ENCODE results near the gene CHMP4B. TPM values are rescaled to one million over a fixed set of nuclear protein-coding genes. Genes with fewer than 3 reads are reported as not detected.

CHMP4B gene
- polyA plus RNA-seq, 1 of the 3 experiments (the other 2 are of a cell fraction), result 123 TPM

DNA sequence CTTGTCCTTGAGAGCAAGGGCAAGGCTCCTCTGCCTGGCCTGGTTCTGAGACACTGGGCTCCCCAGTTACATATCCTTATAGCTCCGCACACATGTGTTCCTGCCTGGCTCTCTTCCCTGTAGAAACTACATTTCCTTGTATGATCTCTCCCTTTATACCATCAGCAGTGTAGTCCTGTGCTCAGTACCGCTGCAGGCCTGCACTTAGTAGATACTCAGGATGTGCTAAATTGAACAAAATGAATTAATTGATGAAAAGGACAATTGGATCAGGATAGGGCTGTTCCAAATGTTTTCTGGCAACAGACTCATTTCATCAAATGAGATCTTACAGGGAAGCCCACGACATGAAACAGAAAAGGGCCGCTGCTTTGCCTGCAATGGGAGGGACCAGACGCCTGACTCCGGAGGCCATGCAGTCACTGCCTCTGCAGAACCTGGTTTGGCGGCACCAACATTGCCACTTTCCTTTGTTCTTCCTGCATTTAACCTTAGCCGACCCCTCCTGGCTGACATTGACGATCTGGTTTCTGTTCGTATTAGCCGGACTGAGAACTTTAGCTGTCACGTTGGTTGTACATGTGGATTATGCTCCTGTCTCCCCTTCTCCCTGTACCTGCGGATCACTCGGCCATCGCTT, 53.3 kb downstream of the CHMP4B start:
- Histone ChIP-seq H3K9me3 (no peaks in the 10 kb centered on the region), H3K9me2 (no peaks in the 10 kb centered on the region), H3K9ac (no peak overlapping the region), H3F3A (replicated peaks; ENCODE audit: insufficient read depth) (no peaks in the 10 kb centered on the region), H3K27ac (ENCODE audit: low read depth in 2 of 2, low read length in 1 of 2) (peak overlapping the region in 1 of 2 experiments; percentile 95; a peak in 2 of 4 replicates), H4K20me1 (ENCODE audit: insufficient read depth) (no peaks in the 10 kb centered on the region), H3K4me2 (no peak overlapping the region), H3K79me2 (ENCODE audit: insufficient read depth) (no peaks in the 10 kb centered on the region), H3K36me3 (replicated peaks in 1 of 2; ENCODE audit: control insufficient read depth in 1 of 2, insufficient read depth in 2 of 2, low read length in 1 of 2) (no peaks in the 10 kb centered on the region), H2AFZ (ENCODE audit: low read depth) (no peak overlapping the region), H3K4me1 (ENCODE audit: control insufficient read depth in 1 of 2, insufficient read depth in 2 of 2, low read depth in 1 of 2, low read length in 1 of 2) (peaks cover 0 to 57% of the 10 kb centered on the region in 2 experiments; a peak in 2 of 4 replicates), H3K4me3 (ENCODE audit: low read depth in 2 of 2, low read length in 1 of 2) (no peak overlapping the region), H3K27me3 (ENCODE audit: insufficient read depth) (0 out of 2 replicates have a peak, but pooled peaks cover 4% of the 10 kb centered on the region)
- WGBS (ENCODE audit: low lambda C conversion rate), result 57% methylated on average over 14 of the region's 15 CpGs
- DNase-seq, result peak; percentile 78
- CTCF ChIA-PET, result interaction anchor here (1.1 to 6.1 kb wide), 11 partner anchors 9 to 266 kb away, joined by 3 to 109 read pairs (median 17); no protein-coding TSS in a partner anchor
- POLR2A ChIA-PET, result interaction anchor here (1.0 to 2.6 kb wide), 3 partner anchors 53 to 196 kb away, joined by 3 to 8 read pairs (median 5); partner anchors contain the start of genes CHMP4B and RALY
- peak; percentile 16; the same call in 1 of the 2 replicates for TF ChIP-seq MXI1 (IDR thresholded peaks at IDR 0.05; ENCODE audit: low read depth, low read length)
- TF ChIP-seq EP300 (IDR thresholded peaks at IDR 0.05; ENCODE audit: borderline replicate concordance in 1 of 2, low read depth in 1 of 2, low read length in 1 of 2), result peak in 1 of 2 experiments; percentile 87; a peak in 2 of 4 replicates
- no peak for TF ChIP-seq JUND (IDR thresholded peaks at IDR 0.05)
- TF ChIP-seq GATA2 (CRISPR knock-in tag; IDR thresholded peaks at IDR 0.05), result no peak; the same call in 1 of the 2 replicates
- TF ChIP-seq NFIC (IDR thresholded peaks at IDR 0.05; ENCODE audit: borderline replicate concordance), result no peak
- TF ChIP-seq CHD2 (IDR thresholded peaks at IDR 0.05; ENCODE audit: low read length, partially characterized antibody), result peak; percentile 71
- no peak for TF ChIP-seq GABPA (IDR thresholded peaks at IDR 0.05; ENCODE audit: low read depth)
- TF ChIP-seq RCOR1 (IDR thresholded peaks at IDR 0.05; ENCODE audit: low read length), result peak; percentile 78
- TF ChIP-seq, protein P1, sequence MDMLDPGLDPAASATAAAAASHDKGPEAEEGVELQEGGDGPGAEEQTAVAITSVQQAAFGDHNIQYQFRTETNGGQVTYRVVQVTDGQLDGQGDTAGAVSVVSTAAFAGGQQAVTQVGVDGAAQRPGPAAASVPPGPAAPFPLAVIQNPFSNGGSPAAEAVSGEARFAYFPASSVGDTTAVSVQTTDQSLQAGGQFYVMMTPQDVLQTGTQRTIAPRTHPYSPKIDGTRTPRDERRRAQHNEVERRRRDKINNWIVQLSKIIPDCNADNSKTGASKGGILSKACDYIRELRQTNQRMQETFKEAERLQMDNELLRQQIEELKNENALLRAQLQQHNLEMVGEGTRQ (IDR thresholded peaks at IDR 0.05; ENCODE audit: borderline replicate concordance, low read depth, low read length), result no peak
- TF ChIP-seq FOXJ3 (CRISPR knock-in tag; IDR thresholded peaks at IDR 0.05), result peak; percentile 26; the same call in 1 of the 2 replicates

DNA sequence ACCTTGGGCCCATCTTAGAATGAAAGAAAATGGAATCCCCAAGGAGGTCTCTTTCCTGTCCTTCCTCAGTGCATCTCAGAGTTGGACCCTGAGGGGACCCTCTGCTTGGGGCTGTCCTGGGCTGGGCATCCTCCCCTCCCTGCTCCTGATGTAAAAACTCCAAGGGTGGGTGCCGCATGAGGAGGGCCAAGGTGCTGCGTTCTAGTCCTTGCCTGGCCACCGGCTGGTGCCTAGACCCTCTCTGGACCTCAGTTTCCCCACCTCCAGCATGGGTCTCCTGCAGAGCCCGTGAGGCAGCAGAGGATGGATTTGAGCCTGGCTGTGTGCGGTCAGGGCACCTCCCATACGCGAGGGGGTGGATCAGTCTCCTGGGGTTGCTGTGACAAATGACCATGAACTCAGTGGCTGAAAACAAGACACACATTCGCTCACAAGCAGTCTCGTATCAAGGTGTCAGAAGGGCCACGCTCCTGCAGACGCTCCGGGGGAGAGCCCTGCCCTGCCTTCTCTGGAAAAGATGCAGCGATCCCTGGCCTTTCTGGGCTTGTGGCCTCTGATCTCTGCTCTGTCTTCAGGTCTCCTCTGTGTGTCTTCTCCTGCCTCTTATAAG, 54.7 kb downstream of the CHMP4B start:
- ChIA-PET POLR2A (interaction anchor here (1.0 to 1.4 kb wide), 2 partner anchors 128 to 145 kb away, joined by 4 to 5 read pairs; partner anchors contain the start of gene RALY), CTCF (interaction anchor here (0.9 to 6.1 kb wide), 4 partner anchors 134 to 210 kb away, joined by 4 to 109 read pairs (median 21); partner anchors contain the start of gene ZNF341)
- H3K4me3 ChIP-seq (ENCODE audit: low read depth in 2 of 2, low read length in 1 of 2), result no peak overlapping the region
- TF ChIP-seq TCF12 (IDR thresholded peaks at IDR 0.05) (no peak), RXRA (IDR thresholded peaks at IDR 0.05; ENCODE audit: borderline replicate concordance, low read depth) (no peak), ZBTB33 (IDR thresholded peaks at IDR 0.05; ENCODE audit: borderline replicate concordance, low read depth) (no peak), GATA2 (CRISPR knock-in tag; IDR thresholded peaks at IDR 0.05) (no peak), POLR2AphosphoS5 (IDR thresholded peaks at IDR 0.05; ENCODE audit: low read depth, low read length) (no peak), USF1 (IDR thresholded peaks at IDR 0.05; ENCODE audit: borderline replicate concordance, low read depth) (no peak), FOXJ3 (CRISPR knock-in tag; IDR thresholded peaks at IDR 0.05) (no peak), CHD2 (IDR thresholded peaks at IDR 0.05; ENCODE audit: low read length, partially characterized antibody) (no peak), RAD21 (IDR thresholded peaks at IDR 0.05; ENCODE audit: low read length) (no peak), FOXM1 (IDR thresholded peaks at IDR 0.05; ENCODE audit: low read depth) (no peak), IRF3 (IDR thresholded peaks at IDR 0.05; ENCODE audit: low read depth, low read length) (no peak), TEAD4 (IDR thresholded peaks at IDR 0.05; ENCODE audit: borderline replicate concordance, insufficient read depth) (no peak), YY1 (IDR thresholded peaks at IDR 0.05; ENCODE audit: low read depth) (no peak), NFIC (IDR thresholded peaks at IDR 0.05; ENCODE audit: borderline replicate concordance) (no peak)
- TF ChIP-seq, protein P2, sequence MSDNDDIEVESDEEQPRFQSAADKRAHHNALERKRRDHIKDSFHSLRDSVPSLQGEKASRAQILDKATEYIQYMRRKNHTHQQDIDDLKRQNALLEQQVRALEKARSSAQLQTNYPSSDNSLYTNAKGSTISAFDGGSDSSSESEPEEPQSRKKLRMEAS (IDR thresholded peaks at IDR 0.05; ENCODE audit: low read depth), result no peak
- H2AFZ ChIP-seq (ENCODE audit: low read depth), result no peak overlapping the region
- no peak overlapping the region for H3K9ac ChIP-seq
- H3K9me2 ChIP-seq, result no peaks in the 10 kb centered on the region
- peaks cover 0 to 56% of the 10 kb centered on the region in 2 experiments; a peak in 2 of 4 replicates for H3K4me1 ChIP-seq (ENCODE audit: control insufficient read depth in 1 of 2, insufficient read depth in 2 of 2, low read depth in 1 of 2, low read length in 1 of 2)
- H3K36me3 ChIP-seq (replicated peaks in 1 of 2; ENCODE audit: control insufficient read depth in 1 of 2, insufficient read depth in 2 of 2, low read length in 1 of 2), result no peaks in the 10 kb centered on the region
- H3K4me2 ChIP-seq, result no peak overlapping the region
- no peaks in the 10 kb centered on the region for H3K9me3 ChIP-seq
- no peaks in the 10 kb centered on the region for H3K79me2 ChIP-seq (ENCODE audit: insufficient read depth)
- H3K27me3 ChIP-seq (ENCODE audit: insufficient read depth), result 0 out of 2 replicates have a peak, but pooled peaks cover 4% of the 10 kb centered on the region
- no peaks in the 10 kb centered on the region for H4K20me1 ChIP-seq (ENCODE audit: insufficient read depth)
- H3K27ac ChIP-seq (ENCODE audit: low read depth in 2 of 2, low read length in 1 of 2), result peak overlapping the region in 1 of 2 experiments; percentile 95; a peak in 2 of 4 replicates
- H3F3A ChIP-seq (replicated peaks; ENCODE audit: insufficient read depth), result no peaks in the 10 kb centered on the region
- no peak for DNase-seq
- WGBS (ENCODE audit: low lambda C conversion rate), result 74% methylated on average over 8 of the region's 13 CpGs

All from SK-N-SH (cell line).